ENCODE measurements around the gene SCARB2.

SCARB2 gene

DNA sequence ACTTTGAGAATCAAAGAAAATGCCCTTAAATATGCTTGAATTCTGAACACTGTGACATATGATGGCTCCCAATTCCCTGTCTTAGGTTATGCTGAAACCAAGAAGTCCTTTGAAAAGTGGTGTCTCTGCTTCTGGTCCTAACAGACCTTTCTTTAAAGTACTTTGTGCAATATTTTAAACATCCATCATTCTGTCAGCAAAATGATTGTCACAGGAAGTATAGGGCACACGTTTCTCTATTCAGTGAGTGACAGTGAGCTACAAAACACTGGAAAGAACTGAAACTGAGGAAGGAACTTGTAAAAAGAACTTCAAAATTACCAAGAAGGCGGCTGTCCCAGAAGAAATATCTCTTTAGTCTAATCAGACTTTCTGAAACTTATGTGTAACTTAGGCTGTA lies 53.3 kb downstream of the SCARB2 start:
- TF ChIP-seq EZH2 (IDR thresholded peaks at IDR 0.05; ENCODE audit: borderline replicate concordance, low read depth, low read length, severe bottlenecking): no peak
- TF ChIP-seq, protein P1, sequence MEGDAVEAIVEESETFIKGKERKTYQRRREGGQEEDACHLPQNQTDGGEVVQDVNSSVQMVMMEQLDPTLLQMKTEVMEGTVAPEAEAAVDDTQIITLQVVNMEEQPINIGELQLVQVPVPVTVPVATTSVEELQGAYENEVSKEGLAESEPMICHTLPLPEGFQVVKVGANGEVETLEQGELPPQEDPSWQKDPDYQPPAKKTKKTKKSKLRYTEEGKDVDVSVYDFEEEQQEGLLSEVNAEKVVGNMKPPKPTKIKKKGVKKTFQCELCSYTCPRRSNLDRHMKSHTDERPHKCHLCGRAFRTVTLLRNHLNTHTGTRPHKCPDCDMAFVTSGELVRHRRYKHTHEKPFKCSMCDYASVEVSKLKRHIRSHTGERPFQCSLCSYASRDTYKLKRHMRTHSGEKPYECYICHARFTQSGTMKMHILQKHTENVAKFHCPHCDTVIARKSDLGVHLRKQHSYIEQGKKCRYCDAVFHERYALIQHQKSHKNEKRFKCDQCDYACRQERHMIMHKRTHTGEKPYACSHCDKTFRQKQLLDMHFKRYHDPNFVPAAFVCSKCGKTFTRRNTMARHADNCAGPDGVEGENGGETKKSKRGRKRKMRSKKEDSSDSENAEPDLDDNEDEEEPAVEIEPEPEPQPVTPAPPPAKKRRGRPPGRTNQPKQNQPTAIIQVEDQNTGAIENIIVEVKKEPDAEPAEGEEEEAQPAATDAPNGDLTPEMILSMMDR (IDR thresholded peaks at IDR 0.05; ENCODE audit: borderline replicate concordance, extremely low read depth, low read length, poor library complexity, severe bottlenecking): no peak
- Histone ChIP-seq H3K4me2 (ENCODE audit: insufficient read depth, low read length) (no peak overlapping the region), H3K9me3 (ENCODE audit: insufficient read depth, low read length, severe bottlenecking) (no peaks in the 10 kb centered on the region), H3K4me1 (ENCODE audit: insufficient read depth, low read length) (no peaks in the 10 kb centered on the region), H3K27ac (ENCODE audit: low read length) (no peak overlapping the region), H3K79me2 (ENCODE audit: insufficient read depth, low read length) (no peaks in the 10 kb centered on the region), H3K9ac (ENCODE audit: low read depth, low read length) (no peak overlapping the region), H3K36me3 (ENCODE audit: insufficient read depth, low read length) (peaks cover 35% of the 10 kb centered on the region), H4K20me1 (ENCODE audit: insufficient read depth, low read length) (no peaks in the 10 kb centered on the region), H2AFZ (ENCODE audit: low read depth, low read length) (no peak overlapping the region), H3K4me3 (ENCODE audit: low read depth in 1 of 2, low read length in 2 of 2) (no peak overlapping the region), H3K27me3 (ENCODE audit: insufficient read depth, low read length, poor library complexity) (no peaks in the 10 kb centered on the region)
- ATAC-seq (ENCODE audit: insufficient read depth, low read depth): no peak
- DNase-seq: no peak

DNA sequence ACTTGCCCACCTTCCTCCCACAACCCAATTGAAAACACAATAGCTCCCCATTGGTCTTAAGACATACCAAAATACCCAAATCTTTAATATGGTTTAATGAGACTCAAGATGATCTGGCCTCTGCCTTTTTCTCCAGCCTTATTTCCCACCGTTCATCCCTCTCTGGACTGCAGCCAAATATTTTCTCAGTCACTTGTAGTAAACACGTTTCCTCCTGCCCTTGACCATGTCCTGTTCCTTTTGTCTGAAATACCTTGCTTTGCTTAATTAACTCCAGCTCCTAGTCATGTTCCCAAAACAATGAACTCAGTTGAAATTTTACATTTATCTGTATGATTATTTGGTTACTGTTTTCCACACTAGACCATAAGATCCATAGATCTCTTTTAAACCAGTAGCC lies 57.0 kb downstream of the SCARB2 start:
- H2AFZ ChIP-seq (ENCODE audit: low read depth, low read length): no peak overlapping the region
- no peak overlapping the region for H3K27ac ChIP-seq (ENCODE audit: low read length)
- H3K36me3 ChIP-seq (ENCODE audit: insufficient read depth, low read length): peaks cover 9% of the 10 kb centered on the region; the same call in 1 of the 2 replicates
- H3K4me2 ChIP-seq (ENCODE audit: insufficient read depth, low read length): no peak overlapping the region
- no peaks in the 10 kb centered on the region for H3K9me3 ChIP-seq (ENCODE audit: insufficient read depth, low read length, severe bottlenecking)
- no peaks in the 10 kb centered on the region for H3K27me3 ChIP-seq (ENCODE audit: insufficient read depth, low read length, poor library complexity)
- no peaks in the 10 kb centered on the region for H3K79me2 ChIP-seq (ENCODE audit: insufficient read depth, low read length)
- ATAC-seq (ENCODE audit: insufficient read depth, low read depth) (no peak), DNase-seq (no peak)
- no peak overlapping the region for H3K9ac ChIP-seq (ENCODE audit: low read depth, low read length)
- no peak overlapping the region for H3K4me3 ChIP-seq (ENCODE audit: low read depth in 1 of 2, low read length in 2 of 2)
- no peaks in the 10 kb centered on the region for H3K4me1 ChIP-seq (ENCODE audit: insufficient read depth, low read length)
- H4K20me1 ChIP-seq (ENCODE audit: insufficient read depth, low read length): no peaks in the 10 kb centered on the region
- TF ChIP-seq EZH2 (IDR thresholded peaks at IDR 0.05; ENCODE audit: borderline replicate concordance, low read depth, low read length, severe bottlenecking): no peak
- TF ChIP-seq, protein P1 (IDR thresholded peaks at IDR 0.05; ENCODE audit: borderline replicate concordance, extremely low read depth, low read length, poor library complexity, severe bottlenecking): no peak

DNA sequence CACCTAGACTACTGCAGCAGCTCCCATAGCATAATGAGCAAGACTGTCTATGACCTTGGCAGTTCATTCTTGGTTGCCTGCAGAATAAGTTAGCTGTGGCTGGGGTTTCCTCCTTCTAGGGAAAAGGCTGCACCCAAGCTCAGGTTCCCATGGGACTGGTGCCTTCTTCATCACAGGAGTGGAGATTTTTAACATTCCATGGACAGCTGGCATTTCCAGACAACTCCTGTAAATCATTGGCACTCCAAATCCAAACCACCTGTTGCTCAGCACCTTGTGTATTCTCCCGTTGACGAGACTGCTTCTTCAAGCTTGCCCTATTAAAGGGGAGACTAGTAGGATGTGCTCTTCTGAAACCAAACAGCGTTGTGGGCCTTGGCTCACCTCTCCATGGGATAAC lies 57.6 kb downstream of the SCARB2 start:
- DNase-seq (no peak), ATAC-seq (ENCODE audit: insufficient read depth, low read depth) (no peak)
- H3K4me1 ChIP-seq (ENCODE audit: insufficient read depth, low read length): no peaks in the 10 kb centered on the region
- H3K4me2 ChIP-seq (ENCODE audit: insufficient read depth, low read length): no peak overlapping the region
- peaks cover 2% of the 10 kb centered on the region; the same call in 1 of the 2 replicates for H3K36me3 ChIP-seq (ENCODE audit: insufficient read depth, low read length)
- no peak overlapping the region for H2AFZ ChIP-seq (ENCODE audit: low read depth, low read length)
- H3K9ac ChIP-seq (ENCODE audit: low read depth, low read length): no peak overlapping the region
- TF ChIP-seq EZH2 (IDR thresholded peaks at IDR 0.05; ENCODE audit: borderline replicate concordance, low read depth, low read length, severe bottlenecking): no peak
- TF ChIP-seq, protein P1 (IDR thresholded peaks at IDR 0.05; ENCODE audit: borderline replicate concordance, extremely low read depth, low read length, poor library complexity, severe bottlenecking): no peak
- H3K9me3 ChIP-seq (ENCODE audit: insufficient read depth, low read length, severe bottlenecking): no peaks in the 10 kb centered on the region
- H3K27me3 ChIP-seq (ENCODE audit: insufficient read depth, low read length, poor library complexity): no peaks in the 10 kb centered on the region
- H3K79me2 ChIP-seq (ENCODE audit: insufficient read depth, low read length): no peaks in the 10 kb centered on the region
- H3K27ac ChIP-seq (ENCODE audit: low read length): no peak overlapping the region
- H3K4me3 ChIP-seq (ENCODE audit: low read depth in 1 of 2, low read length in 2 of 2): no peak overlapping the region
- no peaks in the 10 kb centered on the region for H4K20me1 ChIP-seq (ENCODE audit: insufficient read depth, low read length)

DNA sequence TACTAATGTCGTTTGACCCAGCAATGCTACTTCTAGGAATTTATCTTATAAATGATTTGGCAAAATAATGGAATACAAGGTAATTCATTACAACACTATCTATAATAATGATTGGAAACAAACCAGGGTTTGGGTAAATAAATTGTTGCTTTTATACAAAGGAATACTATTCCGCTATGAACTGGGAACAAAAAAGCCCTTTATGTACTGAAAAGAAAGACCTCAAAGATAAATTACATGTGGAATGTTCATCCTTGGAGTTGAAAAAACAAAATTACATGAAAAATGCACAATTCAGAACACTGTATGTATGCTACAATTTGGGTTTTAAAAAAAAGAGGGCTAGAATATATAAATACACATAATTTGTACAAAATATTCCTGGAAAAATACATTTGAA lies 60.3 kb downstream of the SCARB2 start:
- Histone ChIP-seq H4K20me1 (ENCODE audit: insufficient read depth, low read length) (no peaks in the 10 kb centered on the region), H3K9ac (ENCODE audit: low read depth, low read length) (no peak overlapping the region), H3K4me1 (ENCODE audit: insufficient read depth, low read length) (peaks cover 10% of the 10 kb centered on the region), H3K27me3 (ENCODE audit: insufficient read depth, low read length, poor library complexity) (no peaks in the 10 kb centered on the region), H3K36me3 (ENCODE audit: insufficient read depth, low read length) (no peaks in the 10 kb centered on the region), H3K27ac (ENCODE audit: low read length) (no peak overlapping the region), H3K4me3 (ENCODE audit: low read depth in 1 of 2, low read length in 2 of 2) (no peak overlapping the region), H3K79me2 (ENCODE audit: insufficient read depth, low read length) (peaks cover 12% of the 10 kb centered on the region), H2AFZ (ENCODE audit: low read depth, low read length) (no peak overlapping the region), H3K9me3 (ENCODE audit: insufficient read depth, low read length, severe bottlenecking) (no peaks in the 10 kb centered on the region), H3K4me2 (ENCODE audit: insufficient read depth, low read length) (no peak overlapping the region)
- TF ChIP-seq, protein P1 (IDR thresholded peaks at IDR 0.05; ENCODE audit: borderline replicate concordance, extremely low read depth, low read length, poor library complexity, severe bottlenecking): no peak
- no peak for TF ChIP-seq EZH2 (IDR thresholded peaks at IDR 0.05; ENCODE audit: borderline replicate concordance, low read depth, low read length, severe bottlenecking)
- ATAC-seq (ENCODE audit: insufficient read depth, low read depth) (no peak), DNase-seq (no peak)
